Stimulated activated naive CD8-positive, alpha-beta T cell treated with anti-CD3 and anti-CD28 coated beads, Interleukin-15, amount 100 ng/mL, for 72 hours (primary cell): ENCODE measurements around the gene AKR1C1.
"Not testable (repeated sequence)": the region's sequence is repeated elsewhere in the genome, so short reads cannot be mapped to it uniquely, and the experiment has no call there.

Experiments
- ATAC-seq: fragments of 150-1000 bp; cut with Tn5 transposase; 2 replicates; pipeline ENCODE4 v1.10.0; 2021; ENCODE audit warnings: mild to moderate bottlenecking, moderate library complexity
- DNase-seq, 2 donors: peaks; one replicate each; pipeline ENCODE4 v3.0.0; 2021 to 2022
- H3K27ac Mint-ChIP-seq, 2 donors: one replicate each; pipeline ENCODE4 v1.8.0; 2022; ENCODE audit warnings: mild to moderate bottlenecking in 2 of 2, mixed read lengths in 2 of 2, moderate library complexity in 2 of 2
- H3K27me3 Mint-ChIP-seq: one replicate; pipeline ENCODE4 v1.8.0; 2022; ENCODE audit warnings: mixed read lengths
- H3K4me1 Mint-ChIP-seq: one replicate; pipeline ENCODE4 v1.8.0; 2022; ENCODE audit warnings: mild to moderate bottlenecking, mixed read lengths
- H3K4me3 Mint-ChIP-seq, 2 donors: one replicate each; pipeline ENCODE4 v1.8.0; 2022; ENCODE audit warnings: mild to moderate bottlenecking in 2 of 2, mixed read lengths in 2 of 2, moderate library complexity in 1 of 2
- H3K9me3 Mint-ChIP-seq, 2 donors: one replicate each; pipeline ENCODE4 v1.8.0; 2022; ENCODE audit warnings: mixed read lengths in 2 of 2

Gene AKR1C1

GRCh38 chr10:4969289-4969688 is 6.1 kb downstream of the AKR1C1 start:
- DNase-seq, H3K4me3 Mint-ChIP-seq, H3K27me3 Mint-ChIP-seq: not testable (repeated sequence)

GRCh38 chr10:4970362-4970761 is 7.1 kb downstream of the AKR1C1 start:
- ATAC-seq, DNase-seq, H3K27me3 Mint-ChIP-seq, H3K4me1 Mint-ChIP-seq, H3K27ac Mint-ChIP-seq, H3K9me3 Mint-ChIP-seq, H3K4me3 Mint-ChIP-seq: not testable (repeated sequence)

More at GRCh38 chr10:4969289-4969688, 6.1 kb downstream of the AKR1C1 start:
- not testable (repeated sequence) for H3K4me1 Mint-ChIP-seq, H3K27ac Mint-ChIP-seq, ATAC-seq, H3K9me3 Mint-ChIP-seq

- not testable (repeated sequence) for H3K4me3 Mint-ChIP-seq, H3K9me3 Mint-ChIP-seq, DNase-seq, ATAC-seq, H3K27ac Mint-ChIP-seq, H3K27me3 Mint-ChIP-seq, H3K4me1 Mint-ChIP-seq
These were observed 9.3 kb downstream of the AKR1C1 start for GRCh38 chr10:4972369-4973142.

GRCh38 chr10:4973294-4973693 is 10.1 kb downstream of the AKR1C1 start:
- H3K4me1 Mint-ChIP-seq, ATAC-seq, H3K27me3 Mint-ChIP-seq, H3K27ac Mint-ChIP-seq, H3K4me3 Mint-ChIP-seq, H3K9me3 Mint-ChIP-seq, DNase-seq: not testable (repeated sequence)

- not testable (repeated sequence) for ATAC-seq, H3K4me1 Mint-ChIP-seq, H3K27ac Mint-ChIP-seq, H3K27me3 Mint-ChIP-seq, DNase-seq, H3K4me3 Mint-ChIP-seq, H3K9me3 Mint-ChIP-seq
These were observed 11.2 kb downstream of the AKR1C1 start for GRCh38 chr10:4974400-4974799.

- Mint-ChIP-seq H3K27me3 (peaks cover 7% of the 10 kb centered on the region), H3K9me3 (no peaks in the 10 kb centered on the region), H3K4me3 (no peak overlapping the region), H3K4me1 (peaks cover 5% of the 10 kb centered on the region), H3K27ac (peak overlapping the region in 1 of 2 donors; percentile 5)
- DNase-seq (no peak), ATAC-seq (no peak)
These were observed 13.8 kb downstream of the AKR1C1 start for GRCh38 chr10:4977025-4977424.

- DNase-seq (no peak), ATAC-seq (no peak)
- Mint-ChIP-seq H3K4me1 (peaks cover 7% of the 10 kb centered on the region), H3K27ac (no peak overlapping the region), H3K9me3 (no peaks in the 10 kb centered on the region), H3K27me3 (peaks cover 8% of the 10 kb centered on the region), H3K4me3 (no peak overlapping the region)
These were observed 15.7 kb downstream of the AKR1C1 start for GRCh38 chr10:4978870-4979269.

GRCh38 chr10:4980793-4981192 is 17.6 kb downstream of the AKR1C1 start:
- no peak for DNase-seq
- H3K4me3 Mint-ChIP-seq = no peak overlapping the region
- no peak overlapping the region for H3K27ac Mint-ChIP-seq
- H3K4me1 Mint-ChIP-seq = peaks cover 7% of the 10 kb centered on the region
- H3K27me3 Mint-ChIP-seq = peaks cover 8% of the 10 kb centered on the region
- no peaks in the 10 kb centered on the region for H3K9me3 Mint-ChIP-seq
- ATAC-seq = no peak

- Mint-ChIP-seq H3K9me3 (no peaks in the 10 kb centered on the region), H3K4me1 (peaks cover 7% of the 10 kb centered on the region), H3K27ac (no peak overlapping the region), H3K27me3 (peaks cover 8% of the 10 kb centered on the region), H3K4me3 (no peak overlapping the region)
- DNase-seq = no peak
- no peak for ATAC-seq
These were observed 18.7 kb downstream of the AKR1C1 start for GRCh38 chr10:4981722-4982471.

GRCh38 chr10:4982764-4983226 is 19.6 kb downstream of the AKR1C1 start:
- Mint-ChIP-seq H3K27me3 (peaks cover 8% of the 10 kb centered on the region), H3K4me3 (no peak overlapping the region), H3K4me1 (peaks cover 7% of the 10 kb centered on the region), H3K9me3 (no peaks in the 10 kb centered on the region), H3K27ac (no peak overlapping the region)
- ATAC-seq (no peak), DNase-seq (no peak)

GRCh38 chr10:4983615-4984216 is 20.5 kb downstream of the AKR1C1 start:
- ATAC-seq (no peak), DNase-seq (no peak)
- no peak overlapping the region for H3K4me3 Mint-ChIP-seq
- H3K27ac Mint-ChIP-seq = no peak overlapping the region
- H3K4me1 Mint-ChIP-seq = peaks cover 7% of the 10 kb centered on the region
- H3K9me3 Mint-ChIP-seq = no peaks in the 10 kb centered on the region
- H3K27me3 Mint-ChIP-seq = peaks cover 8% of the 10 kb centered on the region

- H3K27me3 Mint-ChIP-seq = peaks cover 8% of the 10 kb centered on the region
- ATAC-seq = peak; percentile 12
- H3K9me3 Mint-ChIP-seq = no peaks in the 10 kb centered on the region
These were observed 21.0 kb downstream of the AKR1C1 start for GRCh38 chr10:4984223-4984622.

GRCh38 chr10:4984971-4985594 is 21.9 kb downstream of the AKR1C1 start:
- Mint-ChIP-seq H3K27me3 (peaks cover 8% of the 10 kb centered on the region), H3K4me1 (peaks cover 7% of the 10 kb centered on the region), H3K4me3 (no peak overlapping the region), H3K9me3 (no peaks in the 10 kb centered on the region), H3K27ac (no peak overlapping the region)
- DNase-seq = no peak
- no peak for ATAC-seq

More at GRCh38 chr10:4984223-4984622, 21.0 kb downstream of the AKR1C1 start:
- Mint-ChIP-seq H3K4me1 (peaks cover 7% of the 10 kb centered on the region), H3K27ac (no peak overlapping the region), H3K4me3 (no peak overlapping the region)
- no peak for DNase-seq

- DNase-seq, H3K9me3 Mint-ChIP-seq, H3K4me1 Mint-ChIP-seq, H3K4me3 Mint-ChIP-seq, H3K27me3 Mint-ChIP-seq, H3K27ac Mint-ChIP-seq, ATAC-seq: not testable (repeated sequence)
These were observed 24.9 kb downstream of the AKR1C1 start for GRCh38 chr10:4988000-4988641.

- Mint-ChIP-seq H3K27ac (no peak overlapping the region), H3K27me3 (no peaks in the 10 kb centered on the region), H3K4me3 (no peak overlapping the region), H3K9me3 (no peaks in the 10 kb centered on the region), H3K4me1 (no peaks in the 10 kb centered on the region)
- no peak for ATAC-seq
- no peak for DNase-seq
These were observed 27.0 kb downstream of the AKR1C1 start for GRCh38 chr10:4990217-4990616.
